ENCODE data around the gene DIABLO.

DNA sequence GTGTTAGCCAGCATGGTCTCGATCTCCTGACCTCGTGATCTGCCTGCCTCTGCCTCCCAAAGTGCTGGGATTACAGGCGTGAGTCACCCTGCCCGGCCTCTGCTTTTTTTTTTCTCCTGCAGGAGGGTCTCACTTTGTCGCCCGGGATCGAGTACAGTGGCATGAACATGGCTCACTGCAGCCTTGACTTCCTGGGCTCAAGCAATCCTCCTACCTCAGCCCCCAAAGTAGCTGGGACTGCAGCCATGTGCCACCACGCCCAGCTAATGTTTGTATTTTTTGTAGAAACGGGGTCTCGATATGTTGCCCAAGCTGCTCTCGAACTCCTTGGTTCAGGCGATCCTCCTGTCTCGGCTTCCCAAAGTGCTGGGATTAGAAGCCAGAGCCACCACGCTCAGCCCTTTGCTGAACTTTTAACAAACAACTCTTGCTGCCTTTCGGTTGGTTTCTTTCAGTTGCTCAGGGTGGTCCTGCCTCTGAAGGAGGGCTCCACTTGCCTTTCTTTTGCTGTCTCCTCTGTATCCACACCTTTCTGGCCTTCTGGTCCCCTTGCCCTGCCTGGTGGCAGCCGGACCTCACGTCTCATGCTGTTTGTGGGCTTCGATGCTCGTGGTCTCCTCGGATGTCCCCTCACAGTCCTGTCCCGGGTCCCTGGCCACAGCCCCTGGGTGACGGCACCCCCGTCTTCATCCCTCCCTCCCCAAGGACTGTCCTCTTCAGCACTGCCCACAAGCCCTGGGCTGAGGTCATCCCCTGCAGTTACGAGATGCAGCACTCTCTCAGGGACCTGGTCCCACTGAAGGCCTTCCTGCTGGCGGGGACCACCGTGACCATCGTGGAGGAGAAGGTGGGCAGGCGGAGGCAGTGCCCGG lies 26.1 kb downstream of the DIABLO start:
- no peak for TF ChIP-seq EGR1 (IDR thresholded peaks at IDR 0.05)
- TF ChIP-seq, protein P1, sequence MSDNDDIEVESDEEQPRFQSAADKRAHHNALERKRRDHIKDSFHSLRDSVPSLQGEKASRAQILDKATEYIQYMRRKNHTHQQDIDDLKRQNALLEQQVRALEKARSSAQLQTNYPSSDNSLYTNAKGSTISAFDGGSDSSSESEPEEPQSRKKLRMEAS (IDR thresholded peaks at IDR 0.05): no peak
